ENCODE data around the gene LRIG3.

Gene LRIG3

DNA sequence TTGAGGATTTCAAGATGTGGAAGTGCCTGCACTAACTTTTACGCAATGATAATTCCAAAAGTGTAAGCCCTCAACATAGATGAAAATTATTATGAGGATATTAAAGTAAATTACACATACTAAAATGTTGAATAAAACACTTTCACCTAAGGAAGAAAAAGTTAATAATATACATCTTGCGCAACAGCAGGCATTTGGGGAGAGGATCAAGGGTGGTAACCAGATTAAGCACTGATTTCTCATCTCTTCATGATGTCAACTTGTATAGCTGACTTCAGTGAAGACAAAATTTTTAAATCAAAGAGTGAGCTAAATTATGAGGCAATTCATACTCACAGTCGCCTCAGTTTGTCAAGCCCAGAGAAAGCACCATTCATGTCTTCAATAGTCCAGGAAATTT, 33.8 kb downstream of the LRIG3 start:
- Histone ChIP-seq H3K27me3 (ENCODE audit: insufficient read depth, poor library complexity, severe bottlenecking) (no peaks in the 10 kb centered on the region), H3K27ac (replicated peaks) (no peak overlapping the region), H3K4me3 (replicated peaks; ENCODE audit: insufficient read depth, low read length) (no peak overlapping the region)
- no peak for TF ChIP-seq SPI1 (IDR thresholded peaks at IDR 0.05; ENCODE audit: borderline replicate concordance, low read depth)
- TF ChIP-seq GABPA (IDR thresholded peaks at IDR 0.05; ENCODE audit: low read depth): no peak
- TF ChIP-seq, protein P1, sequence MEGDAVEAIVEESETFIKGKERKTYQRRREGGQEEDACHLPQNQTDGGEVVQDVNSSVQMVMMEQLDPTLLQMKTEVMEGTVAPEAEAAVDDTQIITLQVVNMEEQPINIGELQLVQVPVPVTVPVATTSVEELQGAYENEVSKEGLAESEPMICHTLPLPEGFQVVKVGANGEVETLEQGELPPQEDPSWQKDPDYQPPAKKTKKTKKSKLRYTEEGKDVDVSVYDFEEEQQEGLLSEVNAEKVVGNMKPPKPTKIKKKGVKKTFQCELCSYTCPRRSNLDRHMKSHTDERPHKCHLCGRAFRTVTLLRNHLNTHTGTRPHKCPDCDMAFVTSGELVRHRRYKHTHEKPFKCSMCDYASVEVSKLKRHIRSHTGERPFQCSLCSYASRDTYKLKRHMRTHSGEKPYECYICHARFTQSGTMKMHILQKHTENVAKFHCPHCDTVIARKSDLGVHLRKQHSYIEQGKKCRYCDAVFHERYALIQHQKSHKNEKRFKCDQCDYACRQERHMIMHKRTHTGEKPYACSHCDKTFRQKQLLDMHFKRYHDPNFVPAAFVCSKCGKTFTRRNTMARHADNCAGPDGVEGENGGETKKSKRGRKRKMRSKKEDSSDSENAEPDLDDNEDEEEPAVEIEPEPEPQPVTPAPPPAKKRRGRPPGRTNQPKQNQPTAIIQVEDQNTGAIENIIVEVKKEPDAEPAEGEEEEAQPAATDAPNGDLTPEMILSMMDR (IDR thresholded peaks at IDR 0.05; ENCODE audit: insufficient read depth, low read length): no peak
- no peak for TF ChIP-seq REST (IDR thresholded peaks at IDR 0.05; ENCODE audit: insufficient replicate concordance, low read depth)
- DNase-seq (ENCODE audit: low read depth in 1 of 2, low spot score in 1 of 2): no peak

- no peaks in the 10 kb centered on the region for H3K27me3 ChIP-seq (ENCODE audit: insufficient read depth, poor library complexity, severe bottlenecking)
- no peak overlapping the region for H3K27ac ChIP-seq (replicated peaks)
- TF ChIP-seq GABPA (IDR thresholded peaks at IDR 0.05; ENCODE audit: low read depth) (no peak), REST (IDR thresholded peaks at IDR 0.05; ENCODE audit: insufficient replicate concordance, low read depth) (no peak), SPI1 (IDR thresholded peaks at IDR 0.05; ENCODE audit: borderline replicate concordance, low read depth) (no peak), POLR2AphosphoS5 (IDR thresholded peaks at IDR 0.05; ENCODE audit: low read depth) (no peak)
- TF ChIP-seq, protein P1 (IDR thresholded peaks at IDR 0.05; ENCODE audit: insufficient read depth, low read length): no peak
- no peak for DNase-seq (ENCODE audit: low read depth in 1 of 2, low spot score in 1 of 2)
- no peak overlapping the region for H3K4me3 ChIP-seq (replicated peaks; ENCODE audit: insufficient read depth, low read length)
Measured at GRCh38 chr12:58884916-58885315, 35.4 kb downstream of the LRIG3 start.

- H3K4me3 ChIP-seq (replicated peaks; ENCODE audit: insufficient read depth, low read length): no peak overlapping the region
- no peak for TF ChIP-seq GABPA (IDR thresholded peaks at IDR 0.05; ENCODE audit: low read depth)
- no peak for TF ChIP-seq REST (IDR thresholded peaks at IDR 0.05; ENCODE audit: insufficient replicate concordance, low read depth)
- no peak for TF ChIP-seq POLR2AphosphoS5 (IDR thresholded peaks at IDR 0.05; ENCODE audit: low read depth)
- TF ChIP-seq SPI1 (IDR thresholded peaks at IDR 0.05; ENCODE audit: borderline replicate concordance, low read depth): no peak
- no peaks in the 10 kb centered on the region for H3K27me3 ChIP-seq (ENCODE audit: insufficient read depth, poor library complexity, severe bottlenecking)
- no peak for DNase-seq (ENCODE audit: low read depth in 1 of 2, low spot score in 1 of 2)
- H3K27ac ChIP-seq (replicated peaks): no peak overlapping the region
Measured at GRCh38 chr12:58883576-58884334, 36.5 kb downstream of the LRIG3 start.
